Retinal pigment epithelial cell (primary cell): Measurements from ENCODE around the gene WDR27.
"Not testable (repeated sequence)": the region's sequence is repeated elsewhere in the genome, so short reads cannot be mapped to it uniquely, and the experiment has no call there.

Experiments
- DNase-seq: peaks from one replicate; pipeline ENCODE4 v3.0.0-alpha.2; 2010; ENCODE audit warnings: low read depth
- H3K4me3 ChIP-seq: 2 replicates; pipeline ENCODE4 v1.5.1; 2011; ENCODE audit warnings: mild to moderate bottlenecking, low read length, control low read depth, moderate library complexity
- CTCF ChIP-seq: conservative IDR thresholded peaks from 2 replicates; pipeline ENCODE4 v1.5.1; 2011; ENCODE audit warnings: low read depth, low read length, control low read depth, inconsistent platforms

Gene WDR27

GRCh38 chr6:169450097-169450496 lies 251.7 kb downstream of the WDR27 start:
- no peak overlapping the region for H3K4me3 ChIP-seq
- no peak for DNase-seq
- no peak for TF ChIP-seq CTCF

GRCh38 chr6:169449221-169449620 lies 252.6 kb downstream of the WDR27 start:
- no peak for TF ChIP-seq CTCF
- H3K4me3 ChIP-seq: no peak overlapping the region
- no peak for DNase-seq

- no peak overlapping the region for H3K4me3 ChIP-seq
- no peak for DNase-seq
- TF ChIP-seq CTCF: no peak
Measured at GRCh38 chr6:169445661-169446581, 255.9 kb downstream of the WDR27 start.

GRCh38 chr6:169445227-169445626 lies 256.6 kb downstream of the WDR27 start:
- no peak for DNase-seq
- H3K4me3 ChIP-seq: no peak overlapping the region
- no peak for TF ChIP-seq CTCF

- no peak for TF ChIP-seq CTCF
- no peak overlapping the region for H3K4me3 ChIP-seq
- DNase-seq: no peak
Measured at GRCh38 chr6:169441292-169441691, 260.5 kb downstream of the WDR27 start.

- no peak for DNase-seq
- no peak overlapping the region for H3K4me3 ChIP-seq
- TF ChIP-seq CTCF: no peak
Measured at GRCh38 chr6:169439710-169440109, 262.1 kb downstream of the WDR27 start.

- not testable (repeated sequence) for H3K4me3 ChIP-seq, DNase-seq
Measured at GRCh38 chr6:169434554-169434953, 267.3 kb downstream of the WDR27 start.
